K562 (cell line): ENCODE data around the gene SFR1. TPM values are rescaled to one million over a fixed set of nuclear protein-coding genes. Genes with fewer than 3 reads are reported as not detected.

ENCODE experiments used
- ATAC-seq: fragments of 200-7000 bp; cut with Tn5 transposase; 3 replicates; pipeline ENCODE4 v1.9.1; 2020; ENCODE audit warnings: moderate library complexity
- BruUV-seq: library from RNA; stranded (reverse); fragments of 400-500 nt; replicated peaks from 2 replicates; lab custom pipeline; 2021; lab: Mats Ljungman, UMichigan
- CTCF ChIA-PET: fragments of 300-600 bp; formaldehyde crosslinking; extraction: SDS; loops from one replicate; lab custom pipeline; 2021; ENCODE audit warnings: low intra/inter-chr PET ratio; lab: Yijun Ruan, JAX
- POLR2A ChIA-PET: fragments of 300-600, 350-650 bp; sonication (Branson Sonifier 250); formaldehyde crosslinking; extraction: SDS; loops from one replicate; lab custom pipeline; 2021; ENCODE audit warnings: antibody characterized with exemption, inconsistent platforms; lab: Yijun Ruan, JAX
- DNase-seq, 4 experiments: peaks; one replicate each; pipeline versions ENCODE4 v3.0.0 to v3.0.0-alpha.2; 2011 to 2018; ENCODE audit warnings: low spot score in 3 of 4, mixed read lengths in 3 of 4; ENCODE audit errors: extremely low read depth in 1 of 4
- FAIRE-seq: peaks from 2 replicates; lab custom pipeline; 2011; peaks lifted over from hg19 to GRCh38; lab: Jason Lieb, UNC
- H2AFZ ChIP-seq: 2 replicates; pipeline ENCODE4 v1.6.0; 2011; ENCODE audit warnings: low read depth, low read length, control low read depth, inconsistent platforms
- H3K27ac ChIP-seq: fragments of 200-600 bp; 3 replicates; pipeline ENCODE4 v1.8.0; 2011; ENCODE audit warnings: low read depth, mild to moderate bottlenecking, control low read depth, inconsistent platforms, low read length, moderate library complexity, mixed read lengths; ENCODE audit errors: extremely low read depth
- H3K27me3 ChIP-seq, 2 experiments: fragments of 300-600 bp in 1 of 2; 2 replicates in 1 of 2; 3 replicates in 1 of 2; pipeline versions ENCODE4 v1.6.0 to v1.8.0; 2011; ENCODE audit warnings: inconsistent platforms in 2 of 2, low read length in 2 of 2, mild to moderate bottlenecking in 1 of 2, mixed read lengths in 1 of 2, moderate library complexity in 1 of 2; ENCODE audit not compliant: control insufficient read depth in 2 of 2, insufficient read depth in 2 of 2
- H3K36me3 ChIP-seq: fragments of 300-600 bp; 3 replicates; pipeline ENCODE4 v1.8.0; 2011; ENCODE audit warnings: mild to moderate bottlenecking, low read length, inconsistent platforms; ENCODE audit not compliant: control insufficient read depth, insufficient read depth
- H3K4me1 ChIP-seq, 2 experiments: fragments of 200-600 bp in 1 of 2; replicated peaks in 1 of 2; 2 replicates in 1 of 2; 3 replicates in 1 of 2; pipeline versions ENCODE4 v1.5.1 to v1.8.0; 2011; ENCODE audit warnings: inconsistent platforms in 2 of 2, low read length in 2 of 2, mild to moderate bottlenecking in 1 of 2, mixed read lengths in 1 of 2, moderate library complexity in 1 of 2; ENCODE audit not compliant: control insufficient read depth in 2 of 2, insufficient read depth in 2 of 2
- H3K4me2 ChIP-seq: 2 replicates; pipeline ENCODE4 v1.6.1; 2011; ENCODE audit warnings: low read length, control low read depth, inconsistent platforms, mixed read lengths; ENCODE audit not compliant: insufficient read depth
- H3K4me3 ChIP-seq: fragments of 200-600 bp; sonication (generic), shearing (Covaris generic); 2 replicates; pipeline ENCODE4 v1.5.1; 2016; ENCODE audit warnings: control low read depth, inconsistent platforms
- H3K79me2 ChIP-seq: fragments of 200-600 bp; 3 replicates; pipeline ENCODE4 v1.8.0; 2011; ENCODE audit warnings: low read length, inconsistent platforms; ENCODE audit not compliant: control insufficient read depth, insufficient read depth
- H3K9ac ChIP-seq, 2 experiments: 2 replicates each; pipeline versions ENCODE4 v1.6.0 to v1.6.1; 2011; ENCODE audit warnings: low read depth in 2 of 2, low read length in 2 of 2, control low read depth in 1 of 2, inconsistent platforms in 1 of 2, mild to moderate bottlenecking in 1 of 2, mixed read lengths in 1 of 2; ENCODE audit not compliant: insufficient read depth in 1 of 2
- H3K9me1 ChIP-seq: one replicate; pipeline ENCODE4 v1.6.0; 2011; ENCODE audit warnings: inconsistent platforms, mild to moderate bottlenecking, low read length, moderate library complexity; ENCODE audit not compliant: control insufficient read depth, insufficient read depth
- H3K9me3 ChIP-seq: replicated peaks from 2 replicates; pipeline ENCODE4 v1.5.1; 2011; ENCODE audit warnings: low read depth, low read length, inconsistent platforms; ENCODE audit not compliant: control insufficient read depth, insufficient read depth
- H4K20me1 ChIP-seq: replicated peaks from 2 replicates; pipeline ENCODE4 v1.6.1; 2011; ENCODE audit warnings: low read length, inconsistent platforms, mixed read lengths; ENCODE audit not compliant: control insufficient read depth, insufficient read depth
- EGR1 ChIP-seq: fragments of 450-650 bp; conservative IDR thresholded peaks from 2 replicates; pipeline ENCODE4 v1.6.1; 2017; ENCODE audit warnings: mild to moderate bottlenecking
- HDAC8 ChIP-seq: fragments of 450-650 bp; IDR thresholded peaks from 2 replicates; pipeline ENCODE4 v1.6.1; 2016; ENCODE audit warnings: mild to moderate bottlenecking, missing genetic modification characterization, moderate library complexity, missing compliant biosample characterization
- NFE2L1 ChIP-seq: fragments of 450-650 bp; IDR thresholded peaks from 2 replicates; pipeline ENCODE4 v1.6.1; 2016; ENCODE audit warnings: missing genetic modification characterization, low read depth, mild to moderate bottlenecking, missing compliant biosample characterization, moderate library complexity, borderline replicate concordance
- NFYB ChIP-seq: IDR thresholded peaks from 2 replicates; pipeline ENCODE4 v1.6.1; 2011; ENCODE audit warnings: mild to moderate bottlenecking, moderate library complexity; ENCODE audit not compliant: insufficient read length; ENCODE audit errors: extremely low read depth
- TBL1XR1 ChIP-seq, 2 experiments: IDR thresholded peaks; 2 replicates each; pipeline ENCODE4 v1.6.1; 2012; ENCODE audit warnings: improper control_type of control experiment in 2 of 2, low read length in 2 of 2, mild to moderate bottlenecking in 1 of 2
- TRIM28 ChIP-seq: fragments of 450-650 bp; IDR thresholded peaks from 2 replicates; pipeline ENCODE4 v1.6.1; 2017
- ZBTB40 ChIP-seq, 2 experiments: fragments of 450-650 bp in 1 of 2; sonication (generic) in 1 of 2; formaldehyde crosslinking in 1 of 2; IDR thresholded peaks; 2 replicates each; pipeline versions ENCODE4 v1.7.1 to v1.9.0; 2016 to 2022; ENCODE audit warnings: inconsistent platforms in 1 of 2, mild to moderate bottlenecking in 1 of 2, missing genetic modification reagents in 1 of 2
- ZNF24 ChIP-seq: fragments of 450-650 bp; IDR thresholded peaks from 2 replicates; pipeline ENCODE4 v1.6.1; 2016
- ZNF639 ChIP-seq, 2 experiments: fragments of 200-800 bp in 1 of 2; sonication (Bioruptor generic) in 1 of 2; sonication (generic) in 1 of 2; formaldehyde crosslinking in 1 of 2; IDR thresholded peaks in 1 of 2; conservative IDR thresholded peaks in 1 of 2; 2 replicates each; pipeline versions ENCODE4 v1.5.0 to v1.6.1; 2016 to 2020; ENCODE audit warnings: missing compliant biosample characterization in 1 of 2, missing genetic modification characterization in 1 of 2, missing genetic modification reagents in 1 of 2
- WGBS: fragments of 100-300 bp; shearing (Covaris generic); methylation state at CpG from one replicate; pipeline ENCODE4 v1.1.6; 2016; ENCODE audit warnings: low coverage, mixed read lengths; ENCODE audit not compliant: insufficient coverage; ENCODE audit errors: missing lambda C conversion rate; 5-methylcytosine and 5-hydroxymethylcytosine counted together
- in situ Hi-C: fragments of 300-500 bp; cut with MboI; formaldehyde crosslinking; loops from 4 replicates; pipeline ENCODE4 v1.15.0; 2018; ENCODE audit warnings: inconsistent platforms, mixed read lengths
- intact Hi-C: fragments of 100-400 bp; cut with micrococcal nuclease; formaldehyde crosslinking; loops from 2 replicates; pipeline ENCODE4 v1.14.2; 2022
- polyA plus RNA-seq, 8 experiments: library from polyadenylated mRNA; depleted of rRNA in 4 of 8; stranded (reverse) in 5 of 8; unstranded in 3 of 8; fragments of >200 nt; fragmentation: Nextera tagmentation in 2 of 8; fragmentation: Illumina TruSeq in 1 of 8; extraction: Ambion mirVana in 2 of 8; extraction: Trizol in 1 of 8; gene quantifications; 2 replicates each; pipeline versions ENCODE4 v1.2.1 to v1.2.3, GENCODE V29; 2011 to 2014; ENCODE audit warnings: inconsistent platforms in 1 of 8, missing spikeins in 1 of 8
- total RNA-seq, 7 experiments: library from RNA; depleted of rRNA in 6 of 7; stranded (reverse); fragments of >200 nt in 6 of 7; fragmentation: Illumina TruSeq in 2 of 7; extraction: Trizol in 2 of 7; gene quantifications; 2 replicates each; pipeline versions ENCODE4 v1.2.1 to v1.2.3, GENCODE V29; 2011 to 2021; ENCODE audit warnings: low replicate concordance in 1 of 7
- TF ChIP-seq, protein P1 (sequence below): fragments of 250-450 bp; sonication (Bioruptor Pico); IDR thresholded peaks from 2 replicates; pipeline ENCODE4 v1.8.0; 2021; ENCODE audit warnings: moderate library complexity, mild to moderate bottlenecking, inconsistent platforms

Gene SFR1
- total and polyA plus RNA-seq, 9 of the 15 experiments (the other 6 are each of a cell fraction or from before 2014, with no cell fraction given) = 4.3 to 18.7 (median 9.1) TPM

GRCh38 chr10:104144931-104145330 is 23.0 kb downstream of the SFR1 start:
- 2% methylated on average over 4 of the region's 4 CpGs for WGBS
- H3K4me3 ChIP-seq = no peak overlapping the region
- H3K27ac ChIP-seq = no peak overlapping the region
- H3K9ac ChIP-seq = no peak overlapping the region
- no peaks in the 10 kb centered on the region for H4K20me1 ChIP-seq
- H2AFZ ChIP-seq = no peak overlapping the region
- H3K9me1 ChIP-seq = no peaks in the 10 kb centered on the region
- no peaks in the 10 kb centered on the region; a peak in 1 of 5 replicates for H3K27me3 ChIP-seq
- H3K9me3 ChIP-seq = no peaks in the 10 kb centered on the region
- CTCF ChIA-PET = no interaction called here
- intact Hi-C loops = no loop called here
- DNase-seq (no peak), FAIRE-seq (no peak), ATAC-seq (no peak)
- H3K36me3 ChIP-seq = no peaks in the 10 kb centered on the region
- no peaks in the 10 kb centered on the region for H3K4me1 ChIP-seq
- H3K4me2 ChIP-seq = no peak overlapping the region
- in situ Hi-C loops = no loop called here
- H3K79me2 ChIP-seq = no peaks in the 10 kb centered on the region
- BruUV-seq = no TSS peak
- POLR2A ChIA-PET = interaction anchor here (0.6 kb wide), 1 partner anchor 194 kb away, joined by 5 read pairs; the partner anchor contains the start of gene ITPRIP
- TF ChIP-seq TBL1XR1 (IDR thresholded peaks at IDR 0.05; ENCODE audit: low read length in 2 of 2) (no peak), ZBTB40 (IDR thresholded peaks at IDR 0.05) (no peak), ZBTB40 (CRISPR knock-in tag; IDR thresholded peaks at IDR 0.05) (no peak), ZNF639 (CRISPR knock-in tag; conservative IDR thresholded peaks at IDR 0.05 in 1 of 2, IDR thresholded peaks at IDR 0.05 in 1 of 2) (no peak), TRIM28 (no peak), NFE2L1 (tag) (no peak), HDAC8 (no peak), NFYB (no peak), ZNF24 (no peak), EGR1 (no peak)
- TF ChIP-seq, protein P1, sequence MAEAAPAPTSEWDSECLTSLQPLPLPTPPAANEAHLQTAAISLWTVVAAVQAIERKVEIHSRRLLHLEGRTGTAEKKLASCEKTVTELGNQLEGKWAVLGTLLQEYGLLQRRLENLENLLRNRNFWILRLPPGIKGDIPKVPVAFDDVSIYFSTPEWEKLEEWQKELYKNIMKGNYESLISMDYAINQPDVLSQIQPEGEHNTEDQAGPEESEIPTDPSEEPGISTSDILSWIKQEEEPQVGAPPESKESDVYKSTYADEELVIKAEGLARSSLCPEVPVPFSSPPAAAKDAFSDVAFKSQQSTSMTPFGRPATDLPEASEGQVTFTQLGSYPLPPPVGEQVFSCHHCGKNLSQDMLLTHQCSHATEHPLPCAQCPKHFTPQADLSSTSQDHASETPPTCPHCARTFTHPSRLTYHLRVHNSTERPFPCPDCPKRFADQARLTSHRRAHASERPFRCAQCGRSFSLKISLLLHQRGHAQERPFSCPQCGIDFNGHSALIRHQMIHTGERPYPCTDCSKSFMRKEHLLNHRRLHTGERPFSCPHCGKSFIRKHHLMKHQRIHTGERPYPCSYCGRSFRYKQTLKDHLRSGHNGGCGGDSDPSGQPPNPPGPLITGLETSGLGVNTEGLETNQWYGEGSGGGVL = no peak
